ENCODE measurements around the gene BCL11B.

BCL11B gene

GRCh38 chr14:99182548-99183250 lies 89.3 kb downstream of the BCL11B start:
- H3K36me3 ChIP-seq (ENCODE audit: insufficient read depth, low read length) = no peaks in the 10 kb centered on the region
- TF ChIP-seq CTCF (IDR thresholded peaks at IDR 0.05; ENCODE audit: low read length) (no peak), EZH2 (IDR thresholded peaks at IDR 0.05; ENCODE audit: borderline replicate concordance, low read length) (no peak)
- H3K27me3 ChIP-seq (ENCODE audit: insufficient read depth, low read length) = 0 out of 2 replicates have a peak, but pooled peaks cover 7% of the 10 kb centered on the region
- H3K9me3 ChIP-seq (ENCODE audit: low read length) = no peaks in the 10 kb centered on the region
- no peaks in the 10 kb centered on the region for H4K20me1 ChIP-seq (ENCODE audit: insufficient read depth, low read length)
- no peak overlapping the region for H3K4me3 ChIP-seq (ENCODE audit: low read depth, low read length, poor library complexity, severe bottlenecking)
- no peaks in the 10 kb centered on the region for H3K9me2 ChIP-seq (ENCODE audit: low read depth, low read length)
- no peaks in the 10 kb centered on the region for H3K4me1 ChIP-seq (ENCODE audit: insufficient read depth, low read length, severe bottlenecking)
- no peak overlapping the region for H2AFZ ChIP-seq (ENCODE audit: low read length)
- no peaks in the 10 kb centered on the region for H3K79me2 ChIP-seq (ENCODE audit: insufficient read depth, low read length)
- H3K27ac ChIP-seq (ENCODE audit: low read depth, low read length, poor library complexity, severe bottlenecking) = no peak overlapping the region
- H3K9ac ChIP-seq (ENCODE audit: low read length) = no peak overlapping the region
- H3K4me2 ChIP-seq (ENCODE audit: low read length) = no peak overlapping the region
- no peaks in the 10 kb centered on the region for H3F3A ChIP-seq (ENCODE audit: insufficient read depth, low read length)

GRCh38 chr14:99181804-99182520 lies 90.0 kb downstream of the BCL11B start:
- Histone ChIP-seq H3K4me3 (ENCODE audit: low read depth, low read length, poor library complexity, severe bottlenecking) (no peak overlapping the region), H3K9me3 (ENCODE audit: low read length) (no peaks in the 10 kb centered on the region), H4K20me1 (ENCODE audit: insufficient read depth, low read length) (no peaks in the 10 kb centered on the region), H3K4me2 (ENCODE audit: low read length) (no peak overlapping the region), H3K9me2 (ENCODE audit: low read depth, low read length) (no peaks in the 10 kb centered on the region), H3K9ac (ENCODE audit: low read length) (no peak overlapping the region), H3F3A (ENCODE audit: insufficient read depth, low read length) (no peaks in the 10 kb centered on the region), H3K36me3 (ENCODE audit: insufficient read depth, low read length) (no peaks in the 10 kb centered on the region), H2AFZ (ENCODE audit: low read length) (no peak overlapping the region), H3K79me2 (ENCODE audit: insufficient read depth, low read length) (no peaks in the 10 kb centered on the region), H3K4me1 (ENCODE audit: insufficient read depth, low read length, severe bottlenecking) (no peaks in the 10 kb centered on the region), H3K27me3 (ENCODE audit: insufficient read depth, low read length) (0 out of 2 replicates have a peak, but pooled peaks cover 7% of the 10 kb centered on the region), H3K27ac (ENCODE audit: low read depth, low read length, poor library complexity, severe bottlenecking) (no peak overlapping the region)
- TF ChIP-seq EZH2 (IDR thresholded peaks at IDR 0.05; ENCODE audit: borderline replicate concordance, low read length) (no peak), CTCF (IDR thresholded peaks at IDR 0.05; ENCODE audit: low read length) (no peak)

GRCh38 chr14:99181241-99181640 lies 90.8 kb downstream of the BCL11B start:
- H3K27me3 ChIP-seq (ENCODE audit: insufficient read depth, low read length) = 0 out of 2 replicates have a peak, but pooled peaks cover 7% of the 10 kb centered on the region
- no peaks in the 10 kb centered on the region for H4K20me1 ChIP-seq (ENCODE audit: insufficient read depth, low read length)
- no peak overlapping the region for H3K4me2 ChIP-seq (ENCODE audit: low read length)
- no peaks in the 10 kb centered on the region for H3K9me3 ChIP-seq (ENCODE audit: low read length)
- no peak overlapping the region for H3K9ac ChIP-seq (ENCODE audit: low read length)
- H3K4me1 ChIP-seq (ENCODE audit: insufficient read depth, low read length, severe bottlenecking) = no peaks in the 10 kb centered on the region
- TF ChIP-seq CTCF (IDR thresholded peaks at IDR 0.05; ENCODE audit: low read length) = no peak
- no peak for TF ChIP-seq EZH2 (IDR thresholded peaks at IDR 0.05; ENCODE audit: borderline replicate concordance, low read length)
- no peak overlapping the region for H3K27ac ChIP-seq (ENCODE audit: low read depth, low read length, poor library complexity, severe bottlenecking)
- H2AFZ ChIP-seq (ENCODE audit: low read length) = no peak overlapping the region
- H3K79me2 ChIP-seq (ENCODE audit: insufficient read depth, low read length) = no peaks in the 10 kb centered on the region
- no peak overlapping the region for H3K4me3 ChIP-seq (ENCODE audit: low read depth, low read length, poor library complexity, severe bottlenecking)
- H3K36me3 ChIP-seq (ENCODE audit: insufficient read depth, low read length) = no peaks in the 10 kb centered on the region
- no peaks in the 10 kb centered on the region for H3F3A ChIP-seq (ENCODE audit: insufficient read depth, low read length)
- H3K9me2 ChIP-seq (ENCODE audit: low read depth, low read length) = no peaks in the 10 kb centered on the region
